ENCODE data around the gene TSPEAR.

- TF ChIP-seq POLR2A (IDR thresholded peaks at IDR 0.05): no peak
- TF ChIP-seq CTCF (IDR thresholded peaks at IDR 0.05): no peak
These were observed 29.4 kb downstream of the TSPEAR start, which contains the start of gene KRTAP12-1 for GRCh38 chr21:44681861-44682579.
